GM23248 (cell line): ENCODE results near the gene FAAH.

Experiments
- EZH2 ChIP-seq: fragments of 200-600 bp; sonication (generic); IDR thresholded peaks from 2 replicates; pipeline ENCODE4 v1.6.1; 2018; ENCODE audit warnings: antibody characterized with exemption, mild to moderate bottlenecking; ENCODE audit not compliant: insufficient read depth, poor library complexity, severe bottlenecking
- EZH2phosphoT487 ChIP-seq: fragments of 200-600 bp; sonication (generic); IDR thresholded peaks from 2 replicates; pipeline ENCODE4 v1.6.1; 2018; ENCODE audit warnings: antibody characterized with exemption, moderate library complexity, mild to moderate bottlenecking, low read depth; ENCODE audit not compliant: insufficient read depth

DNA sequence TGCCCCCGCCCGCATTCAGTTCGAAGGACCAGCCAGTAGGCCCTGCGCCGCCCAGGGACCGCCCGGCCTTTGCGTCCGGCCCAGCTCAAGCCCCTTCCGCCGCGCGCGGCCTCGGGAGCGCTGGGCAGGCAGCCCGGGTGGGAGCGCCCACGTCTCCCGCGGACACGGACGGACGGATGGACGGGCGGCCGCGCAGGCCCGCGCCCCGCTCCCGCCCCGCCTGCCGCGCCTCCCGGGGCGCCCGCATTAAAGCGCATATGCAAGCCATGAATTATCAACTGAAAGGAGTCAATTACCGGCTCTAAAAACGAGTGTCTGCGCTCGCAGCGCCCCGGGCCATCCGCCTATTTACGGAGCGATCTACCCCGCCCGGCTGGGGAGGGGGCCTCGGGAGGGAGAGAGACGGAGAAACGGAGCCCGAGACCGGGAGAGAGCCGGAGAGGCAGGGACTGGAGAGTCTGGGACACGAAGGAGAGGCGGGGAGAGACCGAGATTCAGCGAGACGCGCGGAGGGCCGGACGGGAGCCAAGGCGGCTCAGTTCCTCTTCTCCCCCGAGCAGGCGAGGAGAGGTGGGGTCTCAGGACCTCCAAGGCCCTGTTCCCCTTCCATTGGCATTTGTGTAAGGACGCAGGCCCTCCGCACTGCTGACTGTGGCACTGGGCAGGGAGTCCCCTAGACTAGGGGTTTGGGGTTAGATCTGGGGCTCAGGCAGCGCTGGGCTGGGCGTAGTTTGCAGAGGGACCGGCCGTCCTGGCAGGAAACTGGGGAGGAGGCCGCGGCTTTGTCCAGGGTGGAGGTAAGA, 54.2 kb downstream of the FAAH start:
- no peak for TF ChIP-seq EZH2phosphoT487
- peak; percentile 72 for TF ChIP-seq EZH2
